Sigmoid colon (tissue), 7 donors: ENCODE data around the gene SPATS2L. TPM values are rescaled to one million over a fixed set of nuclear protein-coding genes. Genes with fewer than 3 reads are reported as not detected.

ENCODE experiments used
- DNase-seq: peaks from one replicate; pipeline ENCODE4 v3.0.0-alpha.2; 2019
- H3K27ac ChIP-seq, 4 donors: fragments of 200-600 bp; sonication (generic); one replicate each; pipeline ENCODE4 v1.5.1; 2016 to 2019; ENCODE audit warnings: mild to moderate bottlenecking in 1 of 4
- H3K27me3 ChIP-seq, 3 donors: fragments of 200-600 bp; sonication (generic); one replicate each; pipeline ENCODE4 v1.5.1; 2019; ENCODE audit warnings: mild to moderate bottlenecking in 1 of 3
- H3K36me3 ChIP-seq, 4 donors: fragments of 200-600 bp; sonication (generic); one replicate each; pipeline ENCODE4 v1.5.1; 2016 to 2019
- H3K4me1 ChIP-seq, 4 donors: fragments of 200-600 bp; sonication (generic); one replicate each; pipeline ENCODE4 v1.5.1; 2017 to 2019
- H3K4me3 ChIP-seq, 4 donors: fragments of 200-600 bp; sonication (generic); one replicate each; pipeline ENCODE4 v1.5.1; 2017 to 2019; ENCODE audit warnings: mild to moderate bottlenecking in 2 of 4, moderate library complexity in 1 of 4
- H3K9me3 ChIP-seq, 4 donors: fragments of 200-600 bp in 3 of 4; sonication (generic) in 3 of 4; one replicate each; pipeline versions ENCODE4 v1.5.1 to v1.6.1; 2013 to 2019
- CTCF ChIP-seq, 4 experiments: fragments of 450-650 bp in 3 of 4; fragments of 200-600 bp in 1 of 4; IDR thresholded peaks; one replicate each; pipeline ENCODE4 v1.5.1; 2016 to 2019; ENCODE audit warnings: antibody characterized with exemption in 4 of 4, mild to moderate bottlenecking in 3 of 4, moderate library complexity in 2 of 4
- EP300 ChIP-seq, 4 donors: sonication (generic); formaldehyde crosslinking; IDR thresholded peaks; one replicate each; pipeline ENCODE4 v1.6.1; 2017; ENCODE audit warnings: antibody characterized with exemption in 4 of 4
- POLR2A ChIP-seq, 2 donors: fragments of 450-650 bp; IDR thresholded peaks; one replicate each; pipeline ENCODE4 v1.6.1; 2016; ENCODE audit warnings: antibody characterized with exemption in 2 of 2, mild to moderate bottlenecking in 2 of 2, moderate library complexity in 2 of 2
- POLR2AphosphoS5 ChIP-seq, 4 donors: sonication (generic); formaldehyde crosslinking; IDR thresholded peaks; one replicate each; pipeline ENCODE4 v1.6.1; 2017; ENCODE audit warnings: antibody characterized with exemption in 4 of 4
- WGBS, 2 donors: extraction: QIAGEN DNeasy Blood & Tissue Kit; methylation state at CpG; one replicate each; pipeline ENCODE4 v1.1.7; 2013; 5-methylcytosine and 5-hydroxymethylcytosine counted together
- intact Hi-C: fragments of 100-400 bp; cut with DNase I; formaldehyde crosslinking; loops from one replicate; pipeline ENCODE4 v1.15.1; 2023
- polyA plus RNA-seq, 3 donors: library from polyadenylated mRNA; stranded (reverse); fragments of 200-250 nt; gene quantifications; one replicate each; pipeline ENCODE4 v1.2.3, GENCODE V29; 2013
- total RNA-seq, 4 donors: library from RNA; depleted of rRNA; stranded (reverse); fragments of >200 nt; gene quantifications; one replicate each; pipeline ENCODE4 v1.1.0, GENCODE V29; 2016
- donor health status: healthy with polysubstance abuse.
- donor health status: Bipolar disorder and iron deficiency.
- donor health status: healthy.

SPATS2L gene
- total and polyA plus RNA-seq, 7 donors: 63.5 to 305 (median 104) TPM

DNA sequence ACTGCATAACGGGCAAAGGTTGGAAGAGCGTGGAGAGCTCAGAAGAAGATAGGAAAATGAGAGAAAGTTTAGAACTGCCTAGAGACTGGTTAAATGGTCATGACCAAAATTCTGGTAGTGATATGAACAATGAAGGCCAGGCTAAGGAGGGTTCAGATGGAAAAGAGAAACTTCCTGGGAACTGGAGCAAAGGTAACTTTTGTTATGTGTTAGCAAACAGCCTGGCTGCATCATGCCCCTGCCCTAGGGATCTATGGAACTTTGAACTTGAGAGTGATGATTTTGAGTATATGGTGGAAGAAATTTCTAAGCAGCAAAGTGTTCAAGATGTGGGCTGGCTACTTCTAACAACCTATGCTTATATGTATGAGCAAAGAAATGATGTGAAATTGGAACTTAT is 44.4 kb upstream of the SPATS2L start:
- 97 to 98% methylated on average over 2 of the region's 2 CpGs for WGBS, 2 donors
- Histone ChIP-seq H3K4me1 (no peaks in the 10 kb centered on the region), H3K27me3 (no peaks in the 10 kb centered on the region), H3K36me3 (no peaks in the 10 kb centered on the region), H3K9me3 (no peaks in the 10 kb centered on the region), H3K4me3 (no peak overlapping the region), H3K27ac (no peak overlapping the region)
- DNase-seq: no peak
- intact Hi-C loops: no loop called here
- no peak for TF ChIP-seq EP300 (IDR thresholded peaks at IDR 0.05)
- no peak for TF ChIP-seq POLR2AphosphoS5 (IDR thresholded peaks at IDR 0.05)
- no peak for TF ChIP-seq CTCF (IDR thresholded peaks at IDR 0.05)
- TF ChIP-seq POLR2A (IDR thresholded peaks at IDR 0.05): no peak

- H3K9me3 ChIP-seq: no peaks in the 10 kb centered on the region
- no peak for DNase-seq
- H3K27ac ChIP-seq: no peak overlapping the region
- intact Hi-C loops: no loop called here
- no peaks in the 10 kb centered on the region for H3K4me1 ChIP-seq
- no peak overlapping the region for H3K4me3 ChIP-seq
- WGBS, 2 donors: 86 to 96% methylated on average over 1 of the region's 1 CpG
- TF ChIP-seq POLR2AphosphoS5 (IDR thresholded peaks at IDR 0.05): no peak
- TF ChIP-seq EP300 (IDR thresholded peaks at IDR 0.05): no peak
- TF ChIP-seq POLR2A (IDR thresholded peaks at IDR 0.05): no peak
- no peak for TF ChIP-seq CTCF (IDR thresholded peaks at IDR 0.05)
- no peaks in the 10 kb centered on the region for H3K36me3 ChIP-seq
- no peaks in the 10 kb centered on the region for H3K27me3 ChIP-seq
Measured at GRCh38 chr2:200263279-200263678, 43.2 kb upstream of the SPATS2L start.

DNA sequence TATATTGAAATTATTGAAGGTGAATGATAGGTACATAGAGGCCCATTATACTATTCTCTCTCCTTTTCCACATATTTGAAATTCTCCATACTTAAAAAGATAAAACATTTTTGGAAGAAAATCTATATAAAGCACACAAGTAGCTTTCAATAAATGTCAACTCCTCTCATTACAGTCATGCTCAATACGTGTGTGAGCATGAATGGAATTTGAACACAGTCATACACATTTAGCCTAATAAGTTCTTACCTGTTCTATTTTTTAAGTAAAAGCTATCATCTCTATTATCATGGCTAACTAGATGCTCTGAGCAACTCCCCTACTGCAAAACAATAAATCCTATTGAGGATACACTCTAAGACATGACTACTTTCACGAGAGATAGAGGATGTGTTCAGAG is 41.9 kb upstream of the SPATS2L start:
- intact Hi-C loops: no loop called here
- Histone ChIP-seq H3K27me3 (no peaks in the 10 kb centered on the region), H3K4me1 (no peaks in the 10 kb centered on the region), H3K27ac (no peak overlapping the region), H3K9me3 (no peaks in the 10 kb centered on the region), H3K36me3 (no peaks in the 10 kb centered on the region), H3K4me3 (no peak overlapping the region)
- no peak for DNase-seq
- TF ChIP-seq POLR2AphosphoS5 (IDR thresholded peaks at IDR 0.05) (no peak), EP300 (IDR thresholded peaks at IDR 0.05) (no peak), CTCF (IDR thresholded peaks at IDR 0.05) (no peak), POLR2A (IDR thresholded peaks at IDR 0.05) (no peak)
- WGBS, 2 donors: 75 to 77% methylated on average over 2 of the region's 2 CpGs

GRCh38 chr2:200266406-200266805 is 40.1 kb upstream of the SPATS2L start:
- Histone ChIP-seq H3K27ac (no peak overlapping the region), H3K9me3 (no peaks in the 10 kb centered on the region), H3K27me3 (no peaks in the 10 kb centered on the region), H3K4me1 (no peaks in the 10 kb centered on the region), H3K4me3 (no peak overlapping the region), H3K36me3 (no peaks in the 10 kb centered on the region)
- 84 to 97% methylated on average over 5 of the region's 5 CpGs for WGBS, 2 donors
- DNase-seq: no peak
- no peak for TF ChIP-seq POLR2AphosphoS5 (IDR thresholded peaks at IDR 0.05)
- no peak for TF ChIP-seq CTCF (IDR thresholded peaks at IDR 0.05)
- TF ChIP-seq POLR2A (IDR thresholded peaks at IDR 0.05): no peak
- no peak for TF ChIP-seq EP300 (IDR thresholded peaks at IDR 0.05)
- intact Hi-C loops: no loop called here

GRCh38 chr2:200267350-200267749 is 39.1 kb upstream of the SPATS2L start:
- Histone ChIP-seq H3K36me3 (no peaks in the 10 kb centered on the region), H3K27ac (no peak overlapping the region), H3K4me3 (no peak overlapping the region), H3K27me3 (no peaks in the 10 kb centered on the region), H3K4me1 (no peaks in the 10 kb centered on the region), H3K9me3 (no peaks in the 10 kb centered on the region)
- no peak for DNase-seq
- no peak for TF ChIP-seq EP300 (IDR thresholded peaks at IDR 0.05)
- no peak for TF ChIP-seq CTCF (IDR thresholded peaks at IDR 0.05)
- TF ChIP-seq POLR2AphosphoS5 (IDR thresholded peaks at IDR 0.05): no peak
- no peak for TF ChIP-seq POLR2A (IDR thresholded peaks at IDR 0.05)
- intact Hi-C loops: no loop called here
- WGBS, 2 donors: 96 to 99% methylated on average over 2 of the region's 2 CpGs
